DND-41 (cell line): ENCODE measurements around the gene ABI3BP.

ENCODE experiments used
- ATAC-seq: fragments of 200-7000 bp; cut with Tn5 transposase; 3 replicates; pipeline ENCODE4 v1.9.1; 2021; ENCODE audit warnings: low read depth; ENCODE audit not compliant: insufficient read depth
- DNase-seq: peaks from one replicate; pipeline ENCODE4 v3.0.0-alpha.2; 2020
- H2AFZ ChIP-seq: 2 replicates; pipeline ENCODE4 v1.6.0; 2012; ENCODE audit warnings: low read depth, low read length
- H3K27ac ChIP-seq: 2 replicates; pipeline ENCODE4 v1.5.1; 2012; ENCODE audit warnings: low read length, inconsistent platforms
- H3K27me3 ChIP-seq: fragments of 200-600 bp; sonication (generic); 2 replicates; pipeline ENCODE4 v1.6.0; 2012; ENCODE audit warnings: low read length, mild to moderate bottlenecking, inconsistent platforms; ENCODE audit not compliant: insufficient read depth, poor library complexity
- H3K36me3 ChIP-seq: 2 replicates; pipeline ENCODE4 v1.5.1; 2012; ENCODE audit warnings: low read length, inconsistent platforms; ENCODE audit not compliant: insufficient read depth
- H3K4me1 ChIP-seq: 2 replicates; pipeline ENCODE4 v1.5.1; 2012; ENCODE audit warnings: mild to moderate bottlenecking, low read length; ENCODE audit not compliant: insufficient read depth
- H3K4me2 ChIP-seq: 2 replicates; pipeline ENCODE4 v1.6.0; 2012; ENCODE audit warnings: mild to moderate bottlenecking, moderate library complexity, low read length, inconsistent platforms; ENCODE audit not compliant: insufficient read depth
- H3K4me3 ChIP-seq, 2 experiments: fragments of 200-600 bp in 1 of 2; shearing (Covaris generic) in 1 of 2; 2 replicates each; pipeline ENCODE4 v1.5.1; 2012 to 2016; ENCODE audit warnings: inconsistent platforms in 2 of 2, low read length in 2 of 2, mild to moderate bottlenecking in 2 of 2, low read depth in 1 of 2, moderate library complexity in 1 of 2
- H3K79me2 ChIP-seq: 2 replicates; pipeline ENCODE4 v1.6.0; 2012; ENCODE audit warnings: low read length, inconsistent platforms; ENCODE audit not compliant: insufficient read depth
- H3K9ac ChIP-seq: 2 replicates; pipeline ENCODE4 v1.6.0; 2012; ENCODE audit warnings: low read depth, mild to moderate bottlenecking, inconsistent platforms, low read length, moderate library complexity
- H3K9me3 ChIP-seq: 2 replicates; pipeline ENCODE4 v1.5.1; 2012; ENCODE audit warnings: low read length, moderate library complexity, mild to moderate bottlenecking, inconsistent platforms; ENCODE audit not compliant: insufficient read depth, severe bottlenecking
- H4K20me1 ChIP-seq: 2 replicates; pipeline ENCODE4 v1.6.0; 2012; ENCODE audit warnings: low read length; ENCODE audit not compliant: insufficient read depth
- CTCF ChIP-seq: IDR thresholded peaks from 2 replicates; pipeline ENCODE4 v1.5.1; 2012; ENCODE audit warnings: borderline replicate concordance, low read length, moderate library complexity, mild to moderate bottlenecking; ENCODE audit not compliant: poor library complexity, severe bottlenecking; ENCODE audit errors: extremely low read depth
- EZH2 ChIP-seq: IDR thresholded peaks from 3 replicates; pipeline ENCODE4 v1.6.1; 2012; ENCODE audit warnings: borderline replicate concordance, low read depth, mild to moderate bottlenecking, moderate library complexity, low read length, inconsistent platforms; ENCODE audit not compliant: severe bottlenecking

The ABI3BP gene

DNA sequence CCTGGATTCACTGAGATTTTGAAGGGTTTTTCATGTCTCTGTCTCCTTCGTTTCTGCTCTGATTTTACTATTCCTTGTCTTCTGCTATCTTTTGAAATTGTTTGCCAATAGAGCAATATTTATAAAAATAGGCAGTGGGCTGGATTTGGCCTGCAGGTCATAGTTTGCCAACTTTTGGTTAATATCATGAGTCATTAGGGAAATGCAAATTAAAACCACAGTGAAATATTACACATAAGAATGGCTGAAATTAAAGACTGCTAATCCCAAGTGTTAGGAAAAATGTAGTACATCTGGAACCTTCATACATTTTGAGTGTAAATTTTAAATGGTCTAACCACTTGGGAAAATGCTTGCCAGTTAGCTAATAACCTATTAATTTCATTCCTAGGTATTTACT is 56.3 kb downstream of the ABI3BP start:
- Histone ChIP-seq H3K36me3 (no peaks in the 10 kb centered on the region), H3K27ac (no peak overlapping the region)

GRCh38 chr3:100932491-100932890 is 60.7 kb downstream of the ABI3BP start:
- no peak overlapping the region for H3K4me2 ChIP-seq
- no peaks in the 10 kb centered on the region for H3K27me3 ChIP-seq
- DNase-seq (no peak), ATAC-seq (no peak)
- H3K36me3 ChIP-seq, result no peaks in the 10 kb centered on the region
- H3K9me3 ChIP-seq, result no peaks in the 10 kb centered on the region
- no peak for TF ChIP-seq EZH2
- no peak for TF ChIP-seq CTCF
- H3K4me3 ChIP-seq, result no peak overlapping the region
- no peak overlapping the region for H3K27ac ChIP-seq
- no peaks in the 10 kb centered on the region for H4K20me1 ChIP-seq
- H3K9ac ChIP-seq, result no peak overlapping the region
- no peaks in the 10 kb centered on the region for H3K79me2 ChIP-seq
- H2AFZ ChIP-seq, result no peak overlapping the region
- no peaks in the 10 kb centered on the region for H3K4me1 ChIP-seq

More for the DNA sequence above, 56.3 kb downstream of the ABI3BP start:
- H3K9me3 ChIP-seq, result no peaks in the 10 kb centered on the region
- no peak for TF ChIP-seq CTCF
- TF ChIP-seq EZH2, result no peak
- no peak overlapping the region for H3K9ac ChIP-seq
- no peaks in the 10 kb centered on the region for H4K20me1 ChIP-seq
- no peak for DNase-seq
- no peak overlapping the region for H2AFZ ChIP-seq
- ATAC-seq, result no peak
- H3K4me1 ChIP-seq, result no peaks in the 10 kb centered on the region
- H3K27me3 ChIP-seq, result no peaks in the 10 kb centered on the region
- H3K4me3 ChIP-seq, result no peak overlapping the region
- no peaks in the 10 kb centered on the region for H3K79me2 ChIP-seq
- H3K4me2 ChIP-seq, result no peak overlapping the region

DNA sequence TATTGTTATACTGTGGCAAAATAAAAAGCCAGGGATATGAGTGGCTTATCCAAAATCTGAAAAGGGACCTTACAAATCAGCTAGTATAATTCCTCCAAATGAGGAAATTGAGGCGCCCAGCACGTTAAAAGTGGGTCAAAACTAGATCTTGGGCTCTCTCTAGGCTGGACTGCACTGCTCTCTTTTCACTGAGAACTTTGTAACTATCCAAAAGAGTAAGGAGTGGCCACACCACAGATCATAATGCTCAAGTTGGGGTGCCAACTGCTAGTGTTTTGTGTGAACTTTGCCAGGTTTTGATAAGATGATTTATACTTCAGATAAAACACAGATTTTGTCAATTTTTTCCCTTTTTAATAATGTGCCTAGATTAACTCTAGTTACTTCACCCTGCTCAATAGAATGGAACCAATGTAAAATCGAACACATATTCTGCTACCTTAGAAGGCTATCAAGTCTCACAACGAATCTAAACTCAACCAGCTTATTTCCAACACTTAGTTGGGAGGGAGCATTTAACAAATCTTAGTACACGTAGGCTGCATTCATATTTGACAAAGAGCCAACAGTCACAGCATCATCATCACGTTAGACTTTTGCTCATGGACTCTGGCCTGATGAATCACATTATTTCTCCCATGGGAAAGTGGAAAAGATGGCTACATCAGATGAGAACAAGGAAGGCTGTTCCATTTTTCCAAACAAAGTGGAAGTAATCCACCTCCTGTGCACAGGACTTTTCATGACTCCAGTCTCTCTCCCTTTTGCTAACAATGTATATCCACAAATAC is 64.4 kb downstream of the ABI3BP start:
- Histone ChIP-seq H3K9ac (no peak overlapping the region), H3K4me3 (no peak overlapping the region), H3K79me2 (no peaks in the 10 kb centered on the region), H3K9me3 (no peaks in the 10 kb centered on the region), H3K27ac (no peak overlapping the region), H3K36me3 (no peaks in the 10 kb centered on the region), H3K4me2 (no peak overlapping the region), H3K27me3 (no peaks in the 10 kb centered on the region), H2AFZ (no peak overlapping the region), H4K20me1 (no peaks in the 10 kb centered on the region), H3K4me1 (no peaks in the 10 kb centered on the region)
- TF ChIP-seq EZH2, result no peak
- TF ChIP-seq CTCF, result no peak
- DNase-seq (no peak), ATAC-seq (no peak)
